Transverse colon (tissue), 4 donors: ENCODE data around the gene SPIRE2. TPM values are rescaled to one million over a fixed set of nuclear protein-coding genes. Genes with fewer than 3 reads are reported as not detected.
A peak's percentile ranks its signal among the peaks of the same experiment; 100 is the strongest.
"Not testable (repeated sequence)": the region's sequence is repeated elsewhere in the genome, so short reads cannot be mapped to it uniquely, and the experiment has no call there.

Experiments
- DNase-seq: peaks from one replicate; pipeline ENCODE4 v3.0.0-alpha.2; 2019
- H3K27ac ChIP-seq, 4 donors: fragments of 200-600 bp; sonication (generic); 2 replicates each; pipeline ENCODE4 v1.5.1; 2016 to 2018; ENCODE audit warnings: inconsistent platforms in 4 of 4
- H3K27me3 ChIP-seq: fragments of 200-600 bp; sonication (generic); 2 replicates; pipeline ENCODE4 v1.5.1; 2017; ENCODE audit warnings: inconsistent platforms
- H3K36me3 ChIP-seq, 4 donors: fragments of 200-600 bp; sonication (generic); 2 replicates each; pipeline ENCODE4 v1.5.1; 2017 to 2019; ENCODE audit warnings: inconsistent platforms in 4 of 4
- H3K4me1 ChIP-seq, 4 donors: fragments of 200-600 bp; sonication (generic); 2 replicates each; pipeline ENCODE4 v1.5.1; 2017 to 2020; ENCODE audit warnings: inconsistent platforms in 4 of 4
- H3K4me3 ChIP-seq, 4 donors: fragments of 200-600 bp; sonication (generic); 1 replicate in 1 of 4; 2 replicates in 3 of 4; pipeline versions ENCODE4 v1.5.1 to v1.6.1; 2017 to 2019; ENCODE audit warnings: inconsistent platforms in 4 of 4
- H3K9me3 ChIP-seq, 2 donors: fragments of 200-600 bp; sonication (generic); 2 replicates each; pipeline ENCODE4 v1.5.1; 2017 to 2019; ENCODE audit warnings: inconsistent platforms in 2 of 2
- EP300 ChIP-seq: sonication (generic); formaldehyde crosslinking; IDR thresholded peaks from one replicate; pipeline ENCODE4 v1.6.1; 2017; ENCODE audit warnings: antibody characterized with exemption, low read depth
- POLR2A ChIP-seq: fragments of 450-650 bp; IDR thresholded peaks from one replicate; pipeline ENCODE4 v1.6.1; 2016; ENCODE audit warnings: antibody characterized with exemption, mild to moderate bottlenecking, moderate library complexity
- POLR2AphosphoS5 ChIP-seq, 3 donors: sonication (generic); formaldehyde crosslinking; IDR thresholded peaks; one replicate each; pipeline ENCODE4 v1.6.1; 2016; ENCODE audit warnings: antibody characterized with exemption in 3 of 3
- WGBS, 2 donors: methylation state at CpG; one replicate each; pipeline ENCODE4 v1.1.5; 2018; ENCODE audit warnings: low coverage in 1 of 2; 5-methylcytosine and 5-hydroxymethylcytosine counted together
- in situ Hi-C, 4 donors: fragments of 200-750 bp; cut with MboI; loops; one replicate each; pipeline versions ENCODE4 v1.15.0 to v1.15.1; 2017; ENCODE audit warnings: low sequenced_read_pairs in 3 of 4, low pct_ligation_motif_present in 1 of 4, low pct_unique_long_range_greater_than_20kb in 1 of 4
- intact Hi-C: fragments of 100-400 bp; cut with DNase I; formaldehyde crosslinking; loops from one replicate; pipeline ENCODE4 v1.15.1; 2023; ENCODE audit warnings: low total_unique reads
- total RNA-seq, 4 donors: library from RNA; depleted of rRNA; stranded (reverse); fragments of >200 nt; gene quantifications; one replicate each; pipeline ENCODE4 v1.1.0, GENCODE V29; 2016
- TF ChIP-seq, protein P1 (sequence below), 5 experiments: fragments of 200-600 bp in 3 of 5; fragments of 450-650 bp in 2 of 5; sonication (generic) in 3 of 5; IDR thresholded peaks; 1 replicate in 2 of 5; 2 replicates in 3 of 5; pipeline ENCODE4 v1.5.1; 2016 to 2017; ENCODE audit warnings: antibody characterized with exemption in 5 of 5, inconsistent platforms in 3 of 5, mild to moderate bottlenecking in 2 of 5, moderate library complexity in 1 of 5

SPIRE2 gene
- total RNA-seq, 4 donors from 2014 or later = 79.6 to 190 (median 131) TPM

DNA sequence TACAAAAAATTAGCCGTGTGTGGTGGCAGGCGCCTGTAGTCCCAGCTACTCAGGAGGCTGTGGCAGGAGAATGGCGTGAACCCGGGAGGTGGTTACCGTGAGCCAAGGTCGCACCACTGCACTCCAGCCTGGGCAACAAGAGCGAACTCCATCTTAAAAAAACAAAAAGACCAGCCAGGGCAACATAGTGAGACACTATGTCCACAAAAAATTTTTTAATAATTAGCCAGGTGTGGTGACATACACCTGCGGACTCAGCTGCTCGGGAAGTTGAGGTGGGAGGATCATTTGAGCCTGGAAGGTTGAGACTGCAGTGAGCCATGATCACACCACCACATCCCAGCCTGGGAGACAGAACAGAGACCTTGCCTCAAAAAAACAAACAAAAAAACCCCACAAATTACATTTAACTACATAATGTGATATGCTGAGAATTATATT is 40.9 kb upstream of the SPIRE2 start:
- Histone ChIP-seq H3K9me3 (no peaks in the 10 kb centered on the region), H3K36me3 (no peaks in the 10 kb centered on the region), H3K27ac (no peak overlapping the region), H3K4me1 (no peaks in the 10 kb centered on the region), H3K4me3 (no peak overlapping the region), H3K27me3 (no peaks in the 10 kb centered on the region)
- in situ Hi-C loops = no loop called here
- no peak for DNase-seq
- intact Hi-C loops = no loop called here
- TF ChIP-seq POLR2A (no peak), POLR2AphosphoS5 (IDR thresholded peaks at IDR 0.05) (no peak), EP300 (no peak)
- TF ChIP-seq, protein P1, sequence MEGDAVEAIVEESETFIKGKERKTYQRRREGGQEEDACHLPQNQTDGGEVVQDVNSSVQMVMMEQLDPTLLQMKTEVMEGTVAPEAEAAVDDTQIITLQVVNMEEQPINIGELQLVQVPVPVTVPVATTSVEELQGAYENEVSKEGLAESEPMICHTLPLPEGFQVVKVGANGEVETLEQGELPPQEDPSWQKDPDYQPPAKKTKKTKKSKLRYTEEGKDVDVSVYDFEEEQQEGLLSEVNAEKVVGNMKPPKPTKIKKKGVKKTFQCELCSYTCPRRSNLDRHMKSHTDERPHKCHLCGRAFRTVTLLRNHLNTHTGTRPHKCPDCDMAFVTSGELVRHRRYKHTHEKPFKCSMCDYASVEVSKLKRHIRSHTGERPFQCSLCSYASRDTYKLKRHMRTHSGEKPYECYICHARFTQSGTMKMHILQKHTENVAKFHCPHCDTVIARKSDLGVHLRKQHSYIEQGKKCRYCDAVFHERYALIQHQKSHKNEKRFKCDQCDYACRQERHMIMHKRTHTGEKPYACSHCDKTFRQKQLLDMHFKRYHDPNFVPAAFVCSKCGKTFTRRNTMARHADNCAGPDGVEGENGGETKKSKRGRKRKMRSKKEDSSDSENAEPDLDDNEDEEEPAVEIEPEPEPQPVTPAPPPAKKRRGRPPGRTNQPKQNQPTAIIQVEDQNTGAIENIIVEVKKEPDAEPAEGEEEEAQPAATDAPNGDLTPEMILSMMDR (IDR thresholded peaks at IDR 0.05) = no peak
- WGBS, 2 donors = 95 to 96% methylated on average over 8 to 9 of the region's 9 CpGs

GRCh38 chr16:89791278-89791995 is 36.8 kb upstream of the SPIRE2 start:
- WGBS, 2 donors = 98% methylated on average over 16 of the region's 16 CpGs; no CpG with 5 or more reads in 1 of the 2 donors
- TF ChIP-seq EP300 (no peak), POLR2A (no peak), POLR2AphosphoS5 (IDR thresholded peaks at IDR 0.05) (no peak)
- TF ChIP-seq, protein P1 (IDR thresholded peaks at IDR 0.05) = no peak
- Histone ChIP-seq H3K4me1 (no peaks in the 10 kb centered on the region), H3K4me3 (no peak overlapping the region), H3K9me3 (no peaks in the 10 kb centered on the region), H3K27me3 (no peaks in the 10 kb centered on the region), H3K36me3 (no peaks in the 10 kb centered on the region), H3K27ac (no peak overlapping the region)
- intact Hi-C loops = loop anchor here (10.0 kb wide), 1 partner anchor 87 kb away; the partner anchor contains the start of gene SPATA2L
- in situ Hi-C loops = loop anchor here in 2 of 4 donors (10.0 kb wide), 1 partner anchor 87 kb away; the partner anchor contains the start of gene SPATA2L (in 2 of the 2)
- DNase-seq = no peak

DNA sequence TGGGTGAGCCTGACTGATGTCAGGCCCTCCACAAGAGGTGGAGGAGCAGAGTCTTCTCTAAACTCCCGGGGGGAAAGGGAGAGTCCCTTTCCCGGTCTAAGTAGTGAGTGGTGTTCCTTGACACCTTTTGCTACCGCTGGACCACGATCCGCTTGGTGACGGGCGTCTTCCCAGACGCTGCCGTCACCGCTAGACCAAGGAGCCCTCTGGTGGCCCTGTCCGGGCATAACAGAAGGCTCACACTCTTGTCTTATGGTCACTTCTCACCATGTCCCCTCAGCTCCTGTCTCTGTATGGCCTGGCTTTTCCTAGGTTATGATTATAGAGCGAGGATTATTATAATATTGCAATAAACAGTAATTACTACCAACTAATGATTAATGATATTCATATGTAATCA is 35.2 kb upstream of the SPIRE2 start:
- intact Hi-C loops = loop anchor here (10.0 kb wide), 1 partner anchor 88 kb away; the partner anchor contains the start of gene SPATA2L

DNA sequence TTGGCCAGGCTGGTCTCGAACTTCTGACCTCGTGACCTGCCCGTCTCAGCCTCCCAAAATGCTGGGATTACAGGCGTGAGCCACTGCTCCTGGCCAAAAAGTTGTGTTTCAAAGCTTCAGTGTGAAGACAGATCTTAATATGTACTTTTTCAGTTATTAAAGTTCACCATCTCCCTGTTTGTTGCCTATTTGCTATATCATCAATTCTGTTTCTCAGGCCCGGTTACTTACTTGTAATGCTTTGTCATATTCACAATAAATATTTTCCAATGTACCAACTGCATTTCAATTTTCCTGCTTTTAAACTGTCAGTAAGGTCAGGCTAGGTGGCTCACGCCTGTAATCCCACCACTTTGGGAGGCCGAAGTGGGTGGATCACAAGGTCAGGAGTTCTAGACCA is 34.3 kb upstream of the SPIRE2 start:
- intact Hi-C loops = loop anchor here (10.0 kb wide), 1 partner anchor 89 kb away; the partner anchor contains the start of gene SPATA2L
- in situ Hi-C loops = loop anchor here in 2 of 4 donors (10.0 kb wide), 1 partner anchor 89 kb away; the partner anchor contains the start of gene SPATA2L (in 2 of the 2)
- no peak for DNase-seq
- Histone ChIP-seq H3K4me3 (no peak overlapping the region), H3K27me3 (no peaks in the 10 kb centered on the region), H3K27ac (no peak overlapping the region), H3K4me1 (no peaks in the 10 kb centered on the region), H3K36me3 (no peaks in the 10 kb centered on the region), H3K9me3 (no peaks in the 10 kb centered on the region)
- WGBS, 2 donors = 93% methylated on average over 5 to 7 of the region's 7 CpGs
- TF ChIP-seq EP300 = no peak
- TF ChIP-seq POLR2A = no peak
- TF ChIP-seq POLR2AphosphoS5 (IDR thresholded peaks at IDR 0.05) = no peak
- TF ChIP-seq, protein P1 (IDR thresholded peaks at IDR 0.05) = no peak

More for the DNA sequence above, 35.2 kb upstream of the SPIRE2 start:
- not testable (repeated sequence) for H3K9me3 ChIP-seq, H3K4me1 ChIP-seq, H3K4me3 ChIP-seq, H3K27me3 ChIP-seq, H3K36me3 ChIP-seq, H3K27ac ChIP-seq
- TF ChIP-seq, protein P1 (IDR thresholded peaks at IDR 0.05) = peak; percentile 66 to 72 (median 70)
- WGBS, 2 donors = 22 to 100% methylated on average over 1 to 12 of the region's 12 CpGs
- DNase-seq = peak; percentile 76
- in situ Hi-C loops = loop anchor here in 2 of 4 donors (10.0 kb wide), 1 partner anchor 88 kb away; the partner anchor contains the start of gene SPATA2L (in 2 of the 2)
